Endothelial cell of umbilical vein (primary cell): ENCODE data around the gene LTBP1. TPM values are rescaled to one million over a fixed set of nuclear protein-coding genes. Genes with fewer than 3 reads are reported as not detected.

Experiments used
- BruUV-seq: library from RNA; stranded (reverse); fragments of 400-500 nt; replicated peaks from 2 replicates; lab custom pipeline; 2021; lab: Mats Ljungman, UMichigan
- CTCF ChIA-PET: fragments of 300-600, 350-600 bp; sonication (Branson Sonifier 250); formaldehyde crosslinking; loops from one replicate; lab custom pipeline; 2021; ENCODE audit warnings: antibody characterized with exemption, inconsistent platforms; lab: Charles Lee
- POLR2A ChIA-PET: fragments of 300-600, 350-600 bp; sonication (Branson Sonifier 250); formaldehyde crosslinking; loops from one replicate; lab custom pipeline; 2021; ENCODE audit warnings: antibody characterized with exemption, inconsistent platforms; lab: Charles Lee
- DNase-seq: peaks from one replicate; pipeline ENCODE4 v3.0.0-alpha.2; 2011; ENCODE audit warnings: low read depth, low spot score
- FAIRE-seq: peaks from 2 replicates; lab custom pipeline; 2011; peaks lifted over from hg19 to GRCh38; lab: Jason Lieb, UNC
- H2AFZ ChIP-seq: 2 replicates; pipeline ENCODE4 v1.6.0; 2012; ENCODE audit warnings: low read depth, low read length, control low read depth, inconsistent platforms
- H3K27ac ChIP-seq: 2 replicates; pipeline ENCODE4 v1.5.1; 2011; ENCODE audit warnings: low read depth, mild to moderate bottlenecking, control low read depth, low read length, moderate library complexity; ENCODE audit not compliant: insufficient read depth
- H3K27me3 ChIP-seq, 2 experiments: 2 replicates each; pipeline versions ENCODE4 v1.6.0 to v1.6.1; 2011; ENCODE audit warnings: low read length in 2 of 2, mixed read lengths in 1 of 2; ENCODE audit not compliant: control insufficient read depth in 2 of 2, insufficient read depth in 2 of 2
- H3K36me3 ChIP-seq, 2 experiments: 2 replicates in 1 of 2; 3 replicates in 1 of 2; pipeline ENCODE4 v1.5.1; 2011; ENCODE audit warnings: low read length in 2 of 2, mild to moderate bottlenecking in 1 of 2, moderate library complexity in 1 of 2; ENCODE audit not compliant: control insufficient read depth in 2 of 2, insufficient read depth in 2 of 2; ENCODE audit errors: extremely low read depth in 1 of 2
- H3K4me1 ChIP-seq: 3 replicates; pipeline ENCODE4 v1.5.1; 2011; ENCODE audit warnings: mild to moderate bottlenecking, low read length; ENCODE audit not compliant: control insufficient read depth, insufficient read depth; ENCODE audit errors: extremely low read depth
- H3K4me2 ChIP-seq: 2 replicates; pipeline ENCODE4 v1.6.1; 2011; ENCODE audit warnings: low read length, control low read depth, mixed read lengths; ENCODE audit not compliant: insufficient read depth
- H3K4me3 ChIP-seq, 3 experiments: fragments of 200-600 bp in 1 of 3; sonication (generic), shearing (Covaris generic) in 1 of 3; replicated peaks in 1 of 3; 2 replicates each; pipeline ENCODE4 v1.5.1; 2011 to 2016; ENCODE audit warnings: control low read depth in 3 of 3, low read length in 3 of 3, mild to moderate bottlenecking in 2 of 3, inconsistent platforms in 1 of 3, low read depth in 1 of 3, moderate library complexity in 1 of 3; ENCODE audit not compliant: insufficient read depth in 1 of 3
- H3K79me2 ChIP-seq: 2 replicates; pipeline ENCODE4 v1.6.0; 2012; ENCODE audit warnings: low read length, inconsistent platforms; ENCODE audit not compliant: control insufficient read depth, insufficient read depth
- H3K9ac ChIP-seq: replicated peaks from 2 replicates; pipeline ENCODE3; 2011; ENCODE audit warnings: low read length, control low read depth; ENCODE audit not compliant: insufficient read depth; ENCODE audit errors: extremely low read depth
- H3K9me1 ChIP-seq: replicated peaks from 3 replicates; pipeline ENCODE4 v1.6.0; 2011; ENCODE audit warnings: mild to moderate bottlenecking, low read length; ENCODE audit not compliant: control insufficient read depth, insufficient read depth; ENCODE audit errors: extremely low read depth
- H3K9me3 ChIP-seq: replicated peaks from 2 replicates; pipeline ENCODE4 v1.5.1; 2012; ENCODE audit warnings: low read length, inconsistent platforms; ENCODE audit not compliant: control insufficient read depth, insufficient read depth
- H4K20me1 ChIP-seq: replicated peaks from 2 replicates; pipeline ENCODE3; 2011; ENCODE audit warnings: mild to moderate bottlenecking, low read length; ENCODE audit not compliant: control insufficient read depth, insufficient read depth; ENCODE audit errors: extremely low read depth
- EZH2 ChIP-seq: IDR thresholded peaks from 2 replicates; pipeline ENCODE4 v1.6.1; 2012; ENCODE audit warnings: borderline replicate concordance, low read depth, mild to moderate bottlenecking, moderate library complexity, low read length, inconsistent platforms; ENCODE audit not compliant: severe bottlenecking
- FOS ChIP-seq: IDR thresholded peaks from 2 replicates; pipeline ENCODE4 v1.6.1; 2011; ENCODE audit warnings: mild to moderate bottlenecking, low read length, moderate library complexity, borderline replicate concordance; ENCODE audit not compliant: insufficient read depth
- GATA2 ChIP-seq: IDR thresholded peaks from 2 replicates; pipeline ENCODE4 v1.7.0; 2011; ENCODE audit warnings: low read depth, mild to moderate bottlenecking, moderate library complexity, mixed read lengths, low read length; ENCODE audit not compliant: insufficient read length, insufficient read depth
- JUN ChIP-seq: IDR thresholded peaks from 2 replicates; pipeline ENCODE4 v1.6.1; 2011; ENCODE audit warnings: borderline replicate concordance, low read depth; ENCODE audit not compliant: insufficient read length, insufficient read depth
- MAX ChIP-seq: IDR thresholded peaks from 2 replicates; pipeline ENCODE4 v1.6.1; 2011; ENCODE audit not compliant: insufficient read depth, insufficient read length
- MYC ChIP-seq: IDR thresholded peaks from one replicate; pipeline ENCODE4 v1.6.1; 2011; ENCODE audit warnings: mild to moderate bottlenecking, low read depth, low read length
- POLR2A ChIP-seq: IDR thresholded peaks from 2 replicates; pipeline ENCODE4 v1.6.1; 2012; ENCODE audit warnings: low read depth, mild to moderate bottlenecking, control low read depth, low read length
- POLR2AphosphoS5 ChIP-seq: IDR thresholded peaks from 2 replicates; pipeline ENCODE4 v1.6.1; 2012; ENCODE audit warnings: low read depth, mild to moderate bottlenecking, control low read depth, low read length, moderate library complexity; ENCODE audit not compliant: insufficient read depth
- dilution Hi-C: fragments of 300-500 bp; cut with MboI; formaldehyde crosslinking; loops from one replicate; pipeline ENCODE4 v1.15.0; 2019; ENCODE audit warnings: low sequenced_read_pairs; ENCODE audit not compliant: extremely low pct_ligation_motif_present
- intact Hi-C: fragments of 100-400 bp; cut with micrococcal nuclease; formaldehyde crosslinking; loops from one replicate; pipeline ENCODE4 v1.10.0; 2022
- polyA plus RNA-seq, 4 experiments: library from polyadenylated mRNA; depleted of rRNA in 3 of 4; stranded (reverse) in 3 of 4; unstranded in 1 of 4; fragments of >200 nt; gene quantifications; 2 replicates each; pipeline versions ENCODE4 v1.2.1 to v1.2.3, GENCODE V29; 2011 to 2012; ENCODE audit warnings: missing spikeins in 1 of 4
- total RNA-seq: library from RNA; stranded (reverse); gene quantifications from 2 replicates; pipeline ENCODE4 v1.2.3, GENCODE V29; 2021
- TF ChIP-seq, protein P1 (sequence below), 2 donors: IDR thresholded peaks; 1 replicate in 1 of 2; 2 replicates in 1 of 2; pipeline ENCODE4 v1.5.1; 2011; ENCODE audit warnings: low read length in 2 of 2, mild to moderate bottlenecking in 2 of 2, moderate library complexity in 2 of 2, control low read depth in 1 of 2, inconsistent platforms in 1 of 2, low read depth in 1 of 2; ENCODE audit not compliant: insufficient read depth in 1 of 2; ENCODE audit errors: extremely low read depth in 1 of 2

LTBP1 gene
- total and polyA plus RNA-seq, 2 donors (not counting 3 experiments of a cell fraction or from before 2014, with no cell fraction given): 57.4 to 68.2 TPM

DNA sequence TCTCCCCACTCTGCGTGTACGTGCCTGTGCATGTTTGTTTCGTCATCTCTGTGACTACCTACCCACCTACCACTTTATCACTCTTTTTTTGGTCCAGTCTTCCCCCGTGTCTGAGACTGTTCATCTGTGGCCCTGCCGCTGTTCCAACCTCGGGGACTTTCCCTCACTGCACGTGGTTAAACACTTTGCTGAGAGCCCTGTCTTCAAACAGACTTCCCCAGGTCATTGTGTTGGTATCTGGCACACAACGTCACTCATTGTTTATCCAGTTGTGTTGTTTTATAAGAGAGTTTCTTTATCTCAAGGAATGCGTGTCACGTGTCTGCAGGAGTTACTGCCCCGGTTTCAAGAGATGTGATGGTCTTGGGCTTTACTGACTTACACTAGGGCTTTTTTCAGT is 267.7 kb downstream of the LTBP1 start:
- H3K9ac ChIP-seq: peak overlapping the region; percentile 62
- no peaks in the 10 kb centered on the region for H4K20me1 ChIP-seq
- H3K9me1 ChIP-seq: no peaks in the 10 kb centered on the region
- H3K27ac ChIP-seq: peak overlapping the region; percentile 95
- DNase-seq: peak; percentile 97
- peaks cover 63% of the 10 kb centered on the region for H3K4me1 ChIP-seq
- POLR2A ChIA-PET: interaction anchor here (0.7 kb wide), 1 partner anchor 23 kb away, joined by 4 read pairs; no protein-coding TSS in a partner anchor
- H3K4me2 ChIP-seq: peak overlapping the region; percentile 27
- no peak overlapping the region for H2AFZ ChIP-seq
- no TSS peak for BruUV-seq
- no peaks in the 10 kb centered on the region for H3K36me3 ChIP-seq
- no peaks in the 10 kb centered on the region for H3K27me3 ChIP-seq
- intact Hi-C loops: loop anchor here (1.0 to 5.0 kb wide), 6 partner anchors 24 to 192 kb away; no protein-coding TSS in a partner anchor
- dilution Hi-C loops: no loop called here
- CTCF ChIA-PET: no interaction called here
- FAIRE-seq: peak; percentile 75
- H3K4me3 ChIP-seq: no peak overlapping the region
- H3K79me2 ChIP-seq: no peaks in the 10 kb centered on the region
- TF ChIP-seq FOS: no peak
- TF ChIP-seq POLR2AphosphoS5: no peak
- TF ChIP-seq EZH2: no peak
- TF ChIP-seq MYC: no peak
- no peak for TF ChIP-seq POLR2A
- peak; percentile 14 for TF ChIP-seq GATA2
- TF ChIP-seq, protein P1, sequence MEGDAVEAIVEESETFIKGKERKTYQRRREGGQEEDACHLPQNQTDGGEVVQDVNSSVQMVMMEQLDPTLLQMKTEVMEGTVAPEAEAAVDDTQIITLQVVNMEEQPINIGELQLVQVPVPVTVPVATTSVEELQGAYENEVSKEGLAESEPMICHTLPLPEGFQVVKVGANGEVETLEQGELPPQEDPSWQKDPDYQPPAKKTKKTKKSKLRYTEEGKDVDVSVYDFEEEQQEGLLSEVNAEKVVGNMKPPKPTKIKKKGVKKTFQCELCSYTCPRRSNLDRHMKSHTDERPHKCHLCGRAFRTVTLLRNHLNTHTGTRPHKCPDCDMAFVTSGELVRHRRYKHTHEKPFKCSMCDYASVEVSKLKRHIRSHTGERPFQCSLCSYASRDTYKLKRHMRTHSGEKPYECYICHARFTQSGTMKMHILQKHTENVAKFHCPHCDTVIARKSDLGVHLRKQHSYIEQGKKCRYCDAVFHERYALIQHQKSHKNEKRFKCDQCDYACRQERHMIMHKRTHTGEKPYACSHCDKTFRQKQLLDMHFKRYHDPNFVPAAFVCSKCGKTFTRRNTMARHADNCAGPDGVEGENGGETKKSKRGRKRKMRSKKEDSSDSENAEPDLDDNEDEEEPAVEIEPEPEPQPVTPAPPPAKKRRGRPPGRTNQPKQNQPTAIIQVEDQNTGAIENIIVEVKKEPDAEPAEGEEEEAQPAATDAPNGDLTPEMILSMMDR (IDR thresholded peaks at IDR 0.05; ENCODE audit: extremely low read depth in 1 of 2, insufficient read depth in 1 of 2, low read depth in 1 of 2, low read length in 2 of 2): no peak
- TF ChIP-seq MAX: peak; percentile 97
- TF ChIP-seq JUN: peak; percentile 28
- no peaks in the 10 kb centered on the region for H3K9me3 ChIP-seq
